GM18520 (cell line): Measurements from ENCODE around the gene IGF1R.

Experiments used
- ATAC-seq: cut with Tn5 transposase; IDR thresholded peaks from one replicate; pipeline ENCODE4 v1.9.1; 2021; ENCODE audit not compliant: unreplicated experiment

Gene IGF1R

DNA sequence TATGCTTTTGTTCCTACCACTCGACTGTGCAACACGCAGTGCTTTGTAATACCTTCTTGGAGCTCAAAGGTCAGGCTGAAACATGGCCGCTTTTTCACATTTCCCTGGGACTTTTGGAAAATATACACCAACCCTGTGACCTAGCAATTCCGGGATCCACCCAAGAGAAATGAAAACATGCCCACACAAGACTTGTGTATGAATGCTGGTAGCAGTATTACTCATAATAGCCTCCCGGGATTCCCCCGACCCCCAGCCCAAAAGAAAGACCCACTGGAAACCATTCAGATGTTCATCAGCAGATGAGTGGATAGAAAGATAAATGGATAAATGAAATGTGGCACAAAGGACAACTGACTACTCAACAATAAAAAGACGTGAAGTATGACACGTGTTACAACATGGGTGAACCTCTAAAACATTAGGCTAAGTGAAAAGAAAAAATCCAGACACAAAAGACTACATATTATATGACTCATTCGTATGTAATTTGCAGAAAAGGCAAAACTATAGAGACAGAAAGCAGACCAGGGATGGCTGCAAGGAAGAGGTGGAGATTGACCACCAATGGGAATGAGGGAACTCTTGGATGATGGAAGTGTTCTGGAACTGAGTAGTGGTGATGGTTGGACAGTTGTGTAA lies 255.2 kb downstream of the IGF1R start:
- ATAC-seq, result no peak

- no peak for ATAC-seq
Measured at GRCh38 chr15:98904544-98904943, 256.2 kb downstream of the IGF1R start.

DNA sequence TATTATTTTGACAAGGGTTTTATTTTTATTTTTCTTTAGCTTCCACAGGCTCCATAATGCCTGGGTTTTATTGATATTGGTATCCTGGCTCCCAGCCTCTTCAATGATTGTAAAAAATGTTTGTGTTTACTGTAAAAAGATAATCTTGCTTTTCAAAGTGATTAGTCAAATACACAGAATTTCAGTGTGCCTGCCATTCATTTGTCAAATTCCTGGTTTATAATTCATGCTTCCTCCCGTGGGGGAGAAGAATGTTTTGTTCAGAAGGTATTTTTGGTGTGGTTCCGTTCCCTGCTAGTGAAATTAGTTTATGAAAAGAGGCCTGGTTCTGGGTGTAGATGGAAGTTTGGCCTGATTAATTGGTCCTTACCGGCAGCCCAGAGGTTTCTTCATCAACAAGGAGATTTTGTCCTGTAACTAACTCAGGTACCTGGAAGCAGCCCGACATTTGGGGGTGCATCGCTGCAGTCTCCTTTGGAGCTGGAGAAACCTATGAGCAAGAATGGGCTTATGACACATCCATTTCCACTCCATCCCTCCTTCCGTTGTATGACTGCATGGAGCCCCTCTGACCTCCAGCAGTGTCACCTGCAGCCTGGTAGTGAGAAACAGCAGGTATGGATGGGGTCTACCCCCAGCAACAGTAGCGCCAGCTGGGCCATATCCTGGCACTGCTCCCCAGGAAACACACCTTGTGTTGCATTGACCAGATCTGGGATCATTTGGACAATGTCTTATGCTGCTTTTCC lies 257.8 kb downstream of the IGF1R start:
- no peak for ATAC-seq

DNA sequence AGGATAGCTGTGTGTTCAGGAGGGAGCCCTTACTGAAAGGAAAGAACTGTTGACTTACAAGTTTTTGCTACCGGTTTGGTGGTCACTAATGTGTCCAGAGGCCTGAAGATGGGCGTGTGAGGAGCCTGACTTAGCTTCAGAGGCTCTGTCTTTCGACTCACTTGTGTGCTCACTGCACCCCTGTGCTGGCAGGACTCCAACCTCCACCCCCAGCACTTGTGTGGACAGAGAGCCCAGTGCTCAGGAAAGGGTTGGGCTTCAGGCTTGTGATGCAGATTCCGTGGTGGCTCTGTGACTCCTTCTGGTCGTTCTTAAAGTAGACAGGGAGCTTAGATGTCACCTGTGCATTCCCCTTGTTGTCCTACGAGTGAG lies 258.4 kb downstream of the IGF1R start:
- ATAC-seq, result no peak

GRCh38 chr15:98907927-98908471 lies 259.7 kb downstream of the IGF1R start:
- ATAC-seq, result no peak

DNA sequence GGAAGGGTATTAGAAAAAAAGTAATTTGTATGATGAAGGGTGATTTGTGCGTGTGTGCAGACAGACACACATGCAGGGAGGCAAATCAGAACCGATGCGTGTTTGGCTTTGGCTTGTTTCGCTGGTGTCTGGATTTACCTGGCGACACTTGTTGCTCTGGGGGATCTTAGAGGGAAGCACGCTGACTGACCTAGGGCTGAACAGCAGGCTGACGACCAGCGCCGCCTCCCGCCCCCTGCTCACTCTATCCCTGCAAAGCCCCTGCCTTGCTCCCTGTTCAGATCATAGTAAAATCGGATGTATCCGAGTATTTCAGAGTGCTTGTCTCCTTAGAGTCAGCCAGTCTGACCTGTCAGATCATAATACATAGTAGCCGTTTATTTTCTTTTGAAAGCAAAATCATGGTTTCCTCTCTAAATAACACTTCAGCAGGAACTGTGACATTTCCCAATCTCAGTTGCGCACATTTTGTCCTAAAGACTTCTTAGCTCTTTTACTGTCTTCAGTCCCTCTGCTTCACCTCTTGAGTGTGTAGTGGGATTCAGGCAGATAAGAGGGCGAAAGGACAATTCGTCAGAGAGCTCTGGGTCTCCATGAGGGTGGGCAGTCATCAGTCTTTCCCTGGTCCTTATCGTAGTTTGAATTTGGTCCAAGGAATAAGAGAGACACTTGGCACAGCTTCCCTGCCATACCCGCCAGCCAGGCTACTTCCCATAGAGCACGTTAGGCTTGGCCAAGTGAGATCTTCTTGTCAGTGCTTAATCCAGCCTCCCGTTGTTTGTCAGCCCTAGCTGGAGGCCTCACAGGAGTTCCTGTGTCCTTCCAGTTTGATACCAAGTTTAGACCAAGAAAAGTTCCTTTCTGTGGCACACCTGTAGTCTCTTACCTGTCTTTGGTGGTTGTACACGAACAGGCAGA lies 261.9 kb downstream of the IGF1R start:
- ATAC-seq, result no peak

- ATAC-seq, result no peak
Measured at GRCh38 chr15:98914626-98915025, 266.3 kb downstream of the IGF1R start.

GRCh38 chr15:98916826-98917225 lies 268.5 kb downstream of the IGF1R start:
- no peak for ATAC-seq

DNA sequence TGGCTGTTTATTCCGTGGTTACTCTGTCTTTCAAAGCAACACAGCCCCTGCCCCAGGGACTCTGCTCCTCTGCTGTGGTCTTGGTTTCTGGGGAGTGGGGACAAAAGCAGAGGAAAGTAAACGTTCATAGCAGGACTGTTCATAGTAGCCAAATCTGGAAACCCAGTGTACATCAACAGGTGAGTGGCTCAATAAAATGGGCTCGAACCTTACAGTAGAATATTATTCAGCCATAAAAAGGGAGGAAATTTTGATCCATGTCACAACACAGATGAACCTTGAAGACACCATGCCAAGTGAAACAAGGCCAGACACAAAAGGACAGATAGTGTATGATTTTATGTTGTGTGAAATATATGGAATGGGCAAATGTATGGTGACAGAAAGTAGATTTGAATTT lies 269.1 kb downstream of the IGF1R start:
- no peak for ATAC-seq

- ATAC-seq, result no peak
Measured at GRCh38 chr15:98920091-98920880, 271.9 kb downstream of the IGF1R start.

GRCh38 chr15:98923171-98923570 lies 274.8 kb downstream of the IGF1R start:
- no peak for ATAC-seq

DNA sequence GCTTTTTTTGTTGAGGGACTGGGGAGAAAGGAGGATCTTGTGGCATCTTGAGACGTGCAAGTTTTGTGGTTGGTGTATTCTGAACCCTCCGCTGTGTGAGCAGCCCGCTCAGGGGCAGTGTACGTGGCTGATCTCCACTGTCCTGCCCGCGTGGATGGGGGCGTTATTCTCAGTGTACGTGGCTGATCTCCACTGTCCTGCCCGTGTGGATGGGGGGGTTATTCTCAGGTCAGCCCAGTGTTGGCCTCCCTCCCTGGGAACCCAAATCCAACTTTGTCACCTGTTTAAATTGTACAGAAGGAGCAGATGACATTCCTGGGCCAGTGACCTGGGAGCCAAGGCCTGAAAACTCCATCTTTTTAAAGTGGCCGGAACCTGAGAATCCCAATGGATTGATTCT lies 275.2 kb downstream of the IGF1R start:
- no peak for ATAC-seq

DNA sequence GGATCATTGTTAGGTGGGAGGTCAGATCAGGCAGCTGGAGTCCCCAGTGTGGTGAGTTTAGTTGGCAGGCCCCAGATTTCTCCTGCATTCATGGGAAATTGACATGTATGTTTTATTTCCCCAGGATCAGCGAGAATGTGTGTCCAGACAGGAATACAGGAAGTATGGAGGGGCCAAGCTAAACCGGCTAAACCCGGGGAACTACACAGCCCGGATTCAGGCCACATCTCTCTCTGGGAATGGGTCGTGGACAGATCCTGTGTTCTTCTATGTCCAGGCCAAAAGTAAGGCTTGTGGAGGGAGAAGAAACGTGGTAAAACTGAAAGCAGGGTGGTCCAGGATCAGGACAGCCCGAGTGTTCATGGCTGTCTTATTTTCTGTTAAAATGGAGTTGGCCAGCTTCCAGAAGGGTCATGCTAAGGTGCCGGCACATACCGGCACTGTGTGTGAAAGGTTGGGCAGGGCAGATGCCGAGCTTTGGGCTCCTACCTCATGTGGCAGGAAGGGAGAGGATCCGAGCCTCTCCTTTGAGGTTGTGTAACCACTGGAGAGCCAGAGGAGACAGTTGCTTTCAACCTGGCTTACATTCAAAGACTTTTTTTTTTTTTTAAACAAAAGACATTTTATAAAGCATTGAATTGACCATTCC lies 276.2 kb downstream of the IGF1R start:
- ATAC-seq, result no peak

DNA sequence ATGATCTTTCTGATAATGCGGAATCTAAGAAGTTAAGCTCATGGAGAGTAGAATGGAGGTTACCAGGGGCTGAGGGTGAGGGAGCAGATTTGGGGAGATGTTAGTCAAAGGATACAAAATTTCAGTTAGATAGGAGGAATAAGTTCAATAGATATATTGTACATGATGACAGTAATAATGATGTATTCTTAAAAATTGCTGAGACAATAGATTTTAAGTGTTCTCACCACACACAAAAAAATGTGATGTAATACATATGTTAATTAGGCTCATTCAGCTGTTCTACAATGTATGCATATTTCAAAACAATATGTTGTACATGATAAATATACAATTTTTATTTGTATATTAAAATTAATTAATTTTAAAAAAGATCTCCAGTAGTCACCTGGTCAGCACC lies 277.9 kb downstream of the IGF1R start:
- ATAC-seq, result no peak

DNA sequence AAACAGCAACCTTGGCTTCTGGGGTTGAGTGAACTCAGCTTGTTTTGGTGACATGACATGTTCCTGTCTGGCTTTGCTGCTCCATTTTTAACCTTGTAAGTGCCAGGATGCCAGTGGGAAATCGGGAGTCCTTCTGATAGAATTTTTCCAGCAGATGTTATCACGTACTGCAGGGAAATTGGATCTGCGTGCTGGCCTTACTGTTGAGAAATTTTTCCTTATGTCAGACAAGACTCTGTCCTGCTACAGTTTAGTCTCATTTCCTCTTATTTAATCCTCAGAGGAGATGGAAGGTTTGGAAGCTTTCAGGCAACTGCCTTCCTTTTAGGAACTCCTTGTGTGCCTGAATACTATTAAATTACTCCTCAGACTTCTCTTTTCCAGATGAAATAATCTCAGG lies 278.7 kb downstream of the IGF1R start:
- ATAC-seq, result no peak

DNA sequence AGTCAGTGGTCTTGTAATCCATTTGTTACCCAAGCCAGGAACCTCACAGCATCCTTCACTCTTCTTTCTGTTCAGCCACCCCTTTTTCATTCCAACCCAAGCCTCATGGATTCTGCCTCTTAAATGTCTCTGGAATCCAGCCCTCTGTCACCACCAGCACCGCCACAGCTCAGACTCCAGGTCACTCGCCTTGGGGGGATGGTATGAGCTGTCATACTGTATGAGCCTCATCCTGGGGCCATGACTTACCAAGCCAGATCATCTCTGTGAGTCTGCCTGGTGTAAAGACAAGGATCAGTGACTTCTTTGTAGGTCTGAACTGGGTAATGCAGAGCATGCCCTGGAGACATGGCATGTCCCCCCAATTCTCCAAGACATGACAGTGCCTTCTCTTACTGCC lies 279.7 kb downstream of the IGF1R start:
- ATAC-seq, result no peak

GRCh38 chr15:98930576-98930975 lies 282.2 kb downstream of the IGF1R start:
- ATAC-seq, result no peak

- no peak for ATAC-seq
Measured at GRCh38 chr15:98931004-98931403, 282.7 kb downstream of the IGF1R start.

DNA sequence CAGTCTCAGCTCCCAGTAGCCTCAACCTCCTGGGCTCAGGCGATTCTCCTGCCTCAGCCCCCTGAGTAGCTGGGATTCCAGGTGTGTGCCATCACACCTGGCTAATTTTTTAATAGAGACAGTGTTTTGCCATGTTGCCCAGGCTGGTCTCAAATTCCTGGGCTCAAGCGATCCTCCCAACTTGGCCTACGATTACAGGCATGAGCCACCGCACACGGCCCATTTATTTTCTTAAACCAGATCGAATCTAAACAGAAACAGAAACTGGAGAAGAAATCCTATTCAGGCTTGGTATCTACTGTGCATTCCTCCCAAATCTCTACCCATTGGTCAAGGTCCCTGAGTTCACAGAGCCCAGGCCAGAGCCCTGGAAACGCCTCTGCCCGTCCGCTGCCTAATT lies 285.1 kb downstream of the IGF1R start:
- no peak for ATAC-seq

DNA sequence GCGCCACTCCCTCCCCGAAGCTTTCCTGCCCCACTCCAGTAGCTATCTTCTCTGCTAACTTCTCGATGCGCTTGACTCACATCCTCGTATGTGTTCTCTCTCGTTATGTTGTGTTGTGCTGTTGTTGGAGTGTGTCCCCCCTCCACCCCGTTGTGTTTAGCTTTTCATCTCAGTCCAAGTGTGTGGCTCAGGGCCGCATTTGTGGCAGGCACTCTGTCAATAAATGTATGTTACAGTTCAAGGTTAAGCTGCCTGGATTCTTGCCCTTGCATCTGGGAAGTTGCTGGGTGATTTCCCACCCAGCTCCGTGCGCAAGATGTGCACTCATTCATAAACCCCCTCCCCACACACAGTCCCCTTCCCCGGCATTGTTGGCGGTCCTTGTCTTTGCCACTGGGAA lies 287.4 kb downstream of the IGF1R start:
- ATAC-seq, result no peak
